Coronary artery (tissue), 2 donors: ENCODE results near the gene PKMYT1.

Experiments used
- DNase-seq: peaks from one replicate; pipeline ENCODE4 v3.0.0-alpha.2; 2017; ENCODE audit warnings: low spot score
- H3K27ac ChIP-seq, 2 donors: fragments of 200-600 bp; sonication (generic); one replicate each; pipeline ENCODE4 v1.5.1; 2016 to 2019
- H3K4me3 ChIP-seq: fragments of 200-600 bp; sonication (generic); 2 replicates; pipeline ENCODE4 v1.5.1; 2016; ENCODE audit warnings: mild to moderate bottlenecking, moderate library complexity
- CTCF ChIP-seq: fragments of 200-600 bp; sonication (generic); IDR thresholded peaks from one replicate; pipeline ENCODE4 v1.5.1; 2019; ENCODE audit warnings: antibody characterized with exemption

The PKMYT1 gene

GRCh38 chr16:2923481-2923880 is 56.8 kb downstream of the PKMYT1 start:
- no peak for DNase-seq
- no peak for TF ChIP-seq CTCF
- no peak overlapping the region for H3K4me3 ChIP-seq
- no peak overlapping the region for H3K27ac ChIP-seq
